Esophagus (tissue), 2 donors: ENCODE results near the gene AGTR2. TPM values are rescaled to one million over a fixed set of nuclear protein-coding genes. Genes with fewer than 3 reads are reported as not detected.
"Not testable (repeated sequence)": the region's sequence is repeated elsewhere in the genome, so short reads cannot be mapped to it uniquely, and the experiment has no call there.

ENCODE experiments used
- H3K27ac ChIP-seq, 2 donors: one replicate each; pipeline ENCODE4 v1.5.1; 2013; ENCODE audit warnings: low read depth in 2 of 2, mild to moderate bottlenecking in 2 of 2, inconsistent platforms in 1 of 2, low read length in 1 of 2, moderate library complexity in 1 of 2
- H3K27me3 ChIP-seq, 2 donors: one replicate each; pipeline ENCODE4 v1.6.1; 2013; ENCODE audit warnings: low read length in 2 of 2, control low read depth in 1 of 2, mild to moderate bottlenecking in 1 of 2; ENCODE audit not compliant: insufficient read depth in 2 of 2, control insufficient read depth in 1 of 2
- H3K36me3 ChIP-seq, 2 donors: one replicate each; pipeline ENCODE4 v1.6.1; 2013; ENCODE audit warnings: low read length in 1 of 2; ENCODE audit not compliant: control insufficient read depth in 2 of 2, insufficient read depth in 2 of 2
- H3K4me1 ChIP-seq, 2 donors: one replicate each; pipeline ENCODE4 v1.6.1; 2013; ENCODE audit warnings: low read length in 1 of 2; ENCODE audit not compliant: control insufficient read depth in 2 of 2, insufficient read depth in 2 of 2
- H3K4me3 ChIP-seq, 2 donors: one replicate each; pipeline ENCODE4 v1.5.1; 2013; ENCODE audit warnings: low read length in 2 of 2, mild to moderate bottlenecking in 2 of 2, low read depth in 1 of 2, moderate library complexity in 1 of 2
- H3K9me3 ChIP-seq, 2 donors: one replicate each; pipeline ENCODE4 v1.6.1; 2013; ENCODE audit warnings: mild to moderate bottlenecking in 2 of 2, low read depth in 1 of 2, low read length in 1 of 2, moderate library complexity in 1 of 2; ENCODE audit not compliant: control insufficient read depth in 2 of 2, insufficient read depth in 1 of 2
- WGBS, 2 donors: extraction: QIAGEN DNeasy Blood & Tissue Kit; methylation state at CpG; one replicate each; pipeline ENCODE4 v1.1.7; 2013; 5-methylcytosine and 5-hydroxymethylcytosine counted together
- polyA plus RNA-seq, 2 donors: library from polyadenylated mRNA; stranded (reverse); fragments of 200-250 nt; gene quantifications; one replicate each; pipeline ENCODE4 v1.2.3, GENCODE V29; 2013
- donor health status: healthy with polysubstance abuse.
- donor health status: Bipolar disorder and iron deficiency.

AGTR2 gene
- polyA plus RNA-seq, 2 donors, result not detected

GRCh38 chrX:116204932-116205331 is 34.4 kb downstream of the AGTR2 start:
- WGBS, 2 donors, result 4 to 6% methylated on average over 3 of the region's 3 CpGs
- no peak overlapping the region for H3K4me3 ChIP-seq
- no peak overlapping the region for H3K27ac ChIP-seq
- H3K36me3 ChIP-seq, result no peaks in the 10 kb centered on the region
- no peaks in the 10 kb centered on the region for H3K27me3 ChIP-seq
- no peaks in the 10 kb centered on the region for H3K9me3 ChIP-seq
- no peaks in the 10 kb centered on the region for H3K4me1 ChIP-seq

DNA sequence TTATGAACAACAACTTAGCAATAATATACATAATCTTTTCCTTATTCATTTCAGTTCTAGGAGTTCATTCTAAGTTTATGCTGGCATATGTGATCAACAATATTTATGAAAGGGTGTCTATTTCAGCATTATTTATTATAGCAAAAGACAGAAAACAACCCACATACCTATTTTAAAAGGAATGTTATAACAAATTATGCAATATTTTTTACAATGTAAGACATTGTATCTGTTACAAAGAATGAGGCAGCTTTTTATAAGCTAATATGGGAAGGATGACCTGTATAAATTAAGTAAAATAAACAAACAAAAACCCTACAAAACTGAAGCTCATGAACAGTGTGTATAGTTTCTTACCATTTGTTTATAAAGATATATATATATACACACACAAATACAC is 42.7 kb downstream of the AGTR2 start:
- no peak overlapping the region for H3K27ac ChIP-seq
- no peaks in the 10 kb centered on the region for H3K27me3 ChIP-seq
- H3K9me3 ChIP-seq, result no peaks in the 10 kb centered on the region
- no peaks in the 10 kb centered on the region for H3K36me3 ChIP-seq
- H3K4me1 ChIP-seq, result no peaks in the 10 kb centered on the region
- H3K4me3 ChIP-seq, result no peak overlapping the region

DNA sequence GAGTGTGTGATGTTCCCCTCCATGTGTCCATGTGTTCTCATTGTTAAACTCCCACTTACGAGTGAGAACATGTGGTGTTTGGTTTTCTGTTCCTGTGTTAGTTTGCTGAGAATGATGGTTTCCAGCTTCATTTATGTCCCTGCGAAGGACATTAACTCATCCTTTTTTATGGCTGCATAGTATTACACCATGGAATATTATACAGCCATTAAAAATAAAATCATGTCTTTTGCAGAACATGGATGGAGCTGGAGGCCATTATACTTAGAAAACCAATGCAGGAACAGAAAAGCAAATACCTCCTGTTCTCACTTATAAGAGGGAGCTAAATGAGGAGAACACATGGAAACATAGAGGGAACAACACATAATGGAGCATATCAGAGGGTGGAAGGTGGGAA is 46.5 kb downstream of the AGTR2 start:
- H3K36me3 ChIP-seq, H3K9me3 ChIP-seq, H3K27me3 ChIP-seq, H3K27ac ChIP-seq, H3K4me1 ChIP-seq, H3K4me3 ChIP-seq: not testable (repeated sequence)
- WGBS, 2 donors, result 88 to 89% methylated on average over 2 of the region's 2 CpGs
